Breast epithelium (tissue), 3 donors: Measurements from ENCODE around the gene TRPM8.

Experiments used
- CTCF ChIP-seq, 3 donors: fragments of 450-650 bp; IDR thresholded peaks; one replicate each; pipeline ENCODE4 v1.5.1; 2016 to 2017; ENCODE audit warnings: antibody characterized with exemption in 3 of 3, mild to moderate bottlenecking in 3 of 3, moderate library complexity in 3 of 3
- POLR2AphosphoS5 ChIP-seq, 3 donors: sonication (generic); formaldehyde crosslinking; IDR thresholded peaks; one replicate each; pipeline ENCODE4 v1.6.1; 2017; ENCODE audit warnings: antibody characterized with exemption in 3 of 3

GRCh38 chr2:233934524-233934923 lies 17.4 kb downstream of the TRPM8 start:
- TF ChIP-seq CTCF (IDR thresholded peaks at IDR 0.05) (no peak), POLR2AphosphoS5 (IDR thresholded peaks at IDR 0.05) (no peak)
